Transverse colon (tissue), 4 donors: ENCODE measurements around the gene NR2F1-AS1.

Experiments
- CTCF ChIP-seq, 5 experiments: fragments of 200-600 bp in 3 of 5; fragments of 450-650 bp in 2 of 5; sonication (generic) in 3 of 5; IDR thresholded peaks; 1 replicate in 2 of 5; 2 replicates in 3 of 5; pipeline ENCODE4 v1.5.1; 2016 to 2017; ENCODE audit warnings: antibody characterized with exemption in 5 of 5, inconsistent platforms in 3 of 5, mild to moderate bottlenecking in 2 of 5, moderate library complexity in 1 of 5
- EP300 ChIP-seq: sonication (generic); formaldehyde crosslinking; IDR thresholded peaks from one replicate; pipeline ENCODE4 v1.6.1; 2017; ENCODE audit warnings: antibody characterized with exemption, low read depth
- POLR2A ChIP-seq: fragments of 450-650 bp; IDR thresholded peaks from one replicate; pipeline ENCODE4 v1.6.1; 2016; ENCODE audit warnings: antibody characterized with exemption, mild to moderate bottlenecking, moderate library complexity
- POLR2AphosphoS5 ChIP-seq, 3 donors: sonication (generic); formaldehyde crosslinking; IDR thresholded peaks; one replicate each; pipeline ENCODE4 v1.6.1; 2016; ENCODE audit warnings: antibody characterized with exemption in 3 of 3

GRCh38 chr5:93594591-93595419 lies 13.8 kb upstream of the NR2F1-AS1 start:
- TF ChIP-seq EP300 = no peak
- TF ChIP-seq POLR2A = no peak
- TF ChIP-seq CTCF (IDR thresholded peaks at IDR 0.05) = no peak
- TF ChIP-seq POLR2AphosphoS5 (IDR thresholded peaks at IDR 0.05) = no peak
